ENCODE results near the gene FLT3. TPM values are rescaled to one million over a fixed set of nuclear protein-coding genes. Genes with fewer than 3 reads are reported as not detected.

FLT3 gene
- total and polyA plus RNA-seq, 12 donors, result 0.06 to 1.0 (median 0.26) TPM

DNA sequence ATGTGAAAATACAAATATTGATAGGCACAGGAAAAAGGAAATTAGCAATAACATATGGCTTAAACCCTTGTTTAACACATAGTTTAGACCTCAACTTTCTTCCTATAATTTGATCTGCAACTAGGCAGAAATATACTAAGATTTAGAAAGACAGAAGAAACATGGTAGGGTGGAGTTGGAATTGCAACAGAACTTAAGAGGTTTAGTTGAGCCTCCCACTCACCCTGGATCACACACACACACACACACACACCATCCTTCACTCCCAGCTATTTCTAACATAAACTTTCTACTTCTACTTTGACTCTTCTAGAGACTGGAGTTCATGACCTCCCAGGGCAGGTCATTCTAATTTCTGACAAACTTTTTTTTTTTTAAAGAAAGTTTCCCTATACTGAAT is 47.4 kb downstream of the FLT3 start:
- H3K9me3 ChIP-seq (replicated peaks in 1 of 3), result no peaks in the 10 kb centered on the region
- H3K36me3 ChIP-seq (replicated peaks in 1 of 2), result no peaks in the 10 kb centered on the region
- no peaks in the 10 kb centered on the region for H3K4me1 ChIP-seq (replicated peaks in 1 of 2)
- DNase-seq, result no peak
- no peak overlapping the region for H3K4me3 ChIP-seq
- peaks cover 3% of the 10 kb centered on the region for H3K27me3 ChIP-seq
- no peak for TF ChIP-seq POLR2A (IDR thresholded peaks at IDR 0.05)
- TF ChIP-seq, protein P1, sequence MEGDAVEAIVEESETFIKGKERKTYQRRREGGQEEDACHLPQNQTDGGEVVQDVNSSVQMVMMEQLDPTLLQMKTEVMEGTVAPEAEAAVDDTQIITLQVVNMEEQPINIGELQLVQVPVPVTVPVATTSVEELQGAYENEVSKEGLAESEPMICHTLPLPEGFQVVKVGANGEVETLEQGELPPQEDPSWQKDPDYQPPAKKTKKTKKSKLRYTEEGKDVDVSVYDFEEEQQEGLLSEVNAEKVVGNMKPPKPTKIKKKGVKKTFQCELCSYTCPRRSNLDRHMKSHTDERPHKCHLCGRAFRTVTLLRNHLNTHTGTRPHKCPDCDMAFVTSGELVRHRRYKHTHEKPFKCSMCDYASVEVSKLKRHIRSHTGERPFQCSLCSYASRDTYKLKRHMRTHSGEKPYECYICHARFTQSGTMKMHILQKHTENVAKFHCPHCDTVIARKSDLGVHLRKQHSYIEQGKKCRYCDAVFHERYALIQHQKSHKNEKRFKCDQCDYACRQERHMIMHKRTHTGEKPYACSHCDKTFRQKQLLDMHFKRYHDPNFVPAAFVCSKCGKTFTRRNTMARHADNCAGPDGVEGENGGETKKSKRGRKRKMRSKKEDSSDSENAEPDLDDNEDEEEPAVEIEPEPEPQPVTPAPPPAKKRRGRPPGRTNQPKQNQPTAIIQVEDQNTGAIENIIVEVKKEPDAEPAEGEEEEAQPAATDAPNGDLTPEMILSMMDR (IDR thresholded peaks at IDR 0.05), result no peak
- H3K27ac ChIP-seq, result no peak overlapping the region
- intact Hi-C loops (cut with DNase I), result no loop called here

DNA sequence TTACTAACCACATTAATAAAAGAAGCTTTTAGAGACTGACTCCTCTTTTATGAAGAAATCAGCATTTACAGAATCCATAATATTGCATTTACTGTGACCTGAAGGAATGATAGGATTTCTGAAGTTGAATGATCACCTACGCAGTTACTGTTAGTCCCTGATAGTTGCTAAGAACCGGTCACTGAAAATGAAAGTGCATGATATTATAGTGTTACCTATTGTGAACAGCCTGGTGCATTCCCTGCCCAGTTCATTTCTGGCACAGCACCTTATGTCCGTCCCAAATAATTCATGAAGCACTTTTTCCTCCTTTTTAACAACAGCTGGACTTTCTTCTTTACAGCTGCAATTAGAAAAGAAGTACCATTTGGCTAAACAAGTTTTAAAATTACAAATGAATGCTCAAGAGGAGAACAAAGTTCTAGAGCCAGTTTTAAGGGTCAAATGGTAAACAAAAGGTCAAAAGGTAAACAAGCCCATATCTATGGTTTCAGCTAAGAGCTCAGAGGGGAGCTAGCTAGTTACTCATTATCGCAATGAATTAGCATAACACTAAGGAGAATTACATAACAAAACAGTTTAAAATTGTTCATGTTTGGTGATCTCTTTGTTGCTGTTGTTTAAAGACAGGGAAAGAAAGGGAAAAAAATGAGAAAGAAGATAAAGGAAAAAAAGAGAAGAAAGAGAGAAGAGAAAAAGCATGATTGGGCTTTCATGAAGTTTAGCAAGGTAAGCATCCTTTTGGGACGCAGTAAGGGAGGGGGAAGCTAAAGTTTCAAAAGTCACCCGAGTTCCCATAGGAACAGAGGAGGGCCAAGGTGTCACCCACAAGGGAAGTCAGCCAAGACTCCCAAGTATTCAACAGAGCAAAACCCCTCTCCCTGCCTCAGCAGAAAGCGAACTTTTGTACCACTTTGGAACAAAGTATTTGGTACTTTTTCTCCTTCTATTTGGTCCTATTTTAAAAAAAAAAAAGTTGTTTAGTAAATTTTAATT is 50.2 kb downstream of the FLT3 start:
- 46 to 54% (median 53%) methylated on average over 7 of the region's 7 CpGs for WGBS, 4 donors
- DNase-seq, result no peak
- no peaks in the 10 kb centered on the region for H3K36me3 ChIP-seq (replicated peaks in 1 of 2)
- TF ChIP-seq, protein P1 (IDR thresholded peaks at IDR 0.05), result no peak
- TF ChIP-seq POLR2A (IDR thresholded peaks at IDR 0.05), result no peak
- H3K4me3 ChIP-seq, result no peak overlapping the region
- intact Hi-C loops (cut with DNase I), result no loop called here
- no peak overlapping the region for H3K27ac ChIP-seq
- no peaks in the 10 kb centered on the region for H3K9me3 ChIP-seq (replicated peaks in 1 of 3)
- peaks cover 3% of the 10 kb centered on the region for H3K27me3 ChIP-seq
- no peaks in the 10 kb centered on the region for H3K4me1 ChIP-seq (replicated peaks in 1 of 2)

DNA sequence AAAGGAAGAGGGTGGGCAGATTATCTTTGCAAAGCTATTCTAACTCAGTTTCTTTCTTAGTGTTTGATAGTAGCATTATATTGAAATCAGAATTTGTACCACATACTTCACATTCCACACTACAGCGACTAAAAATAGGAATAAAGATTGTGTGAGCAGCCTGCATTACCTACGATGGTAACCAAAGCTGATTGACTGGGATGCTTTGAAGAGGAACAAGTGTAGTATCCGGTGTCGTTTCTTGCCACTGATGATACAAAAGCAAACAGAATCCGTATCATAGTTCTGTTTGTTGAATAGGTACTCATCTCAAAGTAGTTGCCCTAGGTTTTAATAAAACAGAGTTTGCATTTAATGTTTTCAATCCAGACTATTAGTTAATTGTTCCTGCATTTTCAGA is 51.2 kb downstream of the FLT3 start:
- Histone ChIP-seq H3K9me3 (replicated peaks in 1 of 3) (no peaks in the 10 kb centered on the region), H3K27me3 (no peaks in the 10 kb centered on the region), H3K4me3 (no peak overlapping the region), H3K4me1 (replicated peaks in 1 of 2) (no peaks in the 10 kb centered on the region), H3K36me3 (replicated peaks in 1 of 2) (no peaks in the 10 kb centered on the region), H3K27ac (no peak overlapping the region)
- TF ChIP-seq, protein P1 (IDR thresholded peaks at IDR 0.05), result no peak
- TF ChIP-seq POLR2A (IDR thresholded peaks at IDR 0.05), result no peak
- DNase-seq, result no peak
- intact Hi-C loops (cut with DNase I), result no loop called here
- 44 to 56% (median 46%) methylated on average over 5 of the region's 5 CpGs for WGBS, 4 donors

DNA sequence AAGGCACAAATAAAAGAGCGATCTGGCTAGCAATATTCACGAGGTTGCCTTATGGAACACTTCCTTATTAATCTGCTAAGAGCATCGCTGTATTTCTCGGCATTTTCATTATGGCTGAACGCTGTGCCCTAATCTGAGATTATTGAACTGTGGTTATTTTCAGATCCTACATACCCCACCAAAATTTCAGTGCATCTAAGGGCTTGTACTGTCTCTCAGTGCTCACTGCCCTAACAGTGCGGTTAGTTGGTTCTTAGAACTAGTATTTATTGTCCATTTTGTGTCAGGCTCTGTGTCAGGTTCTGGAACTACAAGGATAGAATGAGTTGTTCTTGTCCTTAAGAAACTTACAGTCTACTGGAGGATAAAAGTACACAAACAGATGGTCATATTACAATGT is 51.6 kb downstream of the FLT3 start:
- Histone ChIP-seq H3K27me3 (no peaks in the 10 kb centered on the region), H3K36me3 (replicated peaks in 1 of 2) (no peaks in the 10 kb centered on the region), H3K27ac (no peak overlapping the region), H3K4me3 (no peak overlapping the region), H3K9me3 (replicated peaks in 1 of 3) (no peaks in the 10 kb centered on the region), H3K4me1 (replicated peaks in 1 of 2) (no peaks in the 10 kb centered on the region)
- TF ChIP-seq POLR2A (IDR thresholded peaks at IDR 0.05), result no peak
- TF ChIP-seq, protein P1 (IDR thresholded peaks at IDR 0.05), result no peak
- DNase-seq, result no peak
- 64 to 79% (median 74%) methylated on average over 6 of the region's 6 CpGs for WGBS, 4 donors
- intact Hi-C loops (cut with DNase I), result no loop called here

Measured in adrenal gland (tissue), 12 donors.